HepG2 (cell line): ENCODE results near the gene FBXO10. TPM values are rescaled to one million over a fixed set of nuclear protein-coding genes. Genes with fewer than 3 reads are reported as not detected.

Experiments used
- ATAC-seq: fragments of 200-7000 bp; cut with Tn5 transposase; 3 replicates; pipeline ENCODE4 v1.9.1; 2020; ENCODE audit warnings: mild to moderate bottlenecking, moderate library complexity
- BruUV-seq: library from RNA; stranded (reverse); fragments of 400-500 nt; replicated peaks from 2 replicates; lab custom pipeline; 2021; lab: Mats Ljungman, UMichigan
- CTCF ChIA-PET: fragments of 300-600 bp; formaldehyde crosslinking; extraction: SDS; loops from one replicate; lab custom pipeline; 2021; ENCODE audit warnings: low total read pairs, inconsistent platforms, low intra/inter-chr PET ratio; lab: Yijun Ruan, JAX
- POLR2A ChIA-PET: fragments of 350-600 bp; sonication (Branson Sonifier 250); formaldehyde crosslinking; loops from one replicate; lab custom pipeline; 2020; ENCODE audit warnings: antibody characterized with exemption, inconsistent platforms; lab: Yijun Ruan, JAX
- DNase-seq: peaks from one replicate; pipeline ENCODE4 v3.0.0-alpha.2; 2015; ENCODE audit warnings: low spot score
- FAIRE-seq: peaks from 3 replicates; lab custom pipeline; 2011; peaks lifted over from hg19 to GRCh38; lab: Jason Lieb, UNC
- H2AFZ ChIP-seq: one replicate; pipeline ENCODE4 v1.6.1; 2011; ENCODE audit warnings: low read length, inconsistent platforms
- H3K27ac ChIP-seq: fragments of 300-600 bp; 3 replicates; pipeline ENCODE4 v1.8.0; 2011; ENCODE audit warnings: mixed run types, mild to moderate bottlenecking, mixed read lengths, low read length, inconsistent platforms; ENCODE audit not compliant: insufficient read depth; ENCODE audit errors: extremely low read length
- H3K27me3 ChIP-seq, 2 experiments: fragments of 200-600 bp in 1 of 2; 2 replicates in 1 of 2; 3 replicates in 1 of 2; pipeline versions ENCODE4 v1.6.0 to v1.8.0; 2011; ENCODE audit warnings: low read length in 2 of 2, mild to moderate bottlenecking in 2 of 2, moderate library complexity in 2 of 2, inconsistent platforms in 1 of 2; ENCODE audit not compliant: insufficient read depth in 2 of 2, control insufficient read depth in 1 of 2
- H3K36me3 ChIP-seq, 2 experiments: fragments of 200-600 bp in 1 of 2; replicated peaks in 1 of 2; 2 replicates in 1 of 2; 3 replicates in 1 of 2; pipeline versions ENCODE4 v1.5.1 to v1.8.0; 2011; ENCODE audit warnings: low read length in 2 of 2, inconsistent platforms in 1 of 2; ENCODE audit not compliant: insufficient read depth in 2 of 2, control insufficient read depth in 1 of 2
- H3K4me1 ChIP-seq: 2 replicates; pipeline ENCODE4 v1.5.1; 2012; ENCODE audit warnings: low read length, inconsistent platforms; ENCODE audit not compliant: insufficient read depth
- H3K4me2 ChIP-seq: 2 replicates; pipeline ENCODE4 v1.6.0; 2011; ENCODE audit warnings: low read depth, low read length, inconsistent platforms
- H3K4me3 ChIP-seq, 3 experiments: fragments of 200-600 bp in 1 of 3; sonication (generic), shearing (Covaris generic) in 1 of 3; replicated peaks in 1 of 3; 2 replicates each; pipeline ENCODE4 v1.5.1; 2011 to 2016; ENCODE audit warnings: low read length in 3 of 3, inconsistent platforms in 2 of 3, low read depth in 2 of 3, mild to moderate bottlenecking in 2 of 3, control low read depth in 1 of 3, mixed read lengths in 1 of 3; ENCODE audit not compliant: insufficient read depth in 1 of 3
- H3K79me2 ChIP-seq: one replicate; pipeline ENCODE4 v1.6.1; 2011; ENCODE audit warnings: low read length, inconsistent platforms; ENCODE audit not compliant: insufficient read depth
- H3K9ac ChIP-seq: 2 replicates; pipeline ENCODE4 v1.6.0; 2011; ENCODE audit warnings: mild to moderate bottlenecking, low read depth, low read length, inconsistent platforms; ENCODE audit not compliant: insufficient read depth
- H3K9me3 ChIP-seq: 2 replicates; pipeline ENCODE4 v1.5.1; 2012; ENCODE audit warnings: mild to moderate bottlenecking, low read length
- H4K20me1 ChIP-seq: 2 replicates; pipeline ENCODE4 v1.6.0; 2011; ENCODE audit warnings: inconsistent platforms, mild to moderate bottlenecking, low read length, moderate library complexity; ENCODE audit not compliant: insufficient read depth
- KDM5A ChIP-seq: fragments of 200-600 bp; sonication (generic); IDR thresholded peaks from 2 replicates; pipeline ENCODE4 v1.7.0; 2018; ENCODE audit warnings: antibody characterized with exemption, mild to moderate bottlenecking, low read length, borderline replicate concordance
- SMYD3 ChIP-seq: sonication (generic); formaldehyde crosslinking; IDR thresholded peaks from 2 replicates; pipeline ENCODE4 v1.8.1; 2023; ENCODE audit warnings: mild to moderate bottlenecking, missing genetic modification reagents
- WGBS: methylation state at CpG from one replicate; pipeline ENCODE4 v1.1.6; 2017; ENCODE audit warnings: low lambda C conversion rate; 5-methylcytosine and 5-hydroxymethylcytosine counted together
- in situ Hi-C: cut with HindIII; loops from 2 replicates; pipeline ENCODE4 v1.10.0; 2017; ENCODE audit warnings: low pct_unique_long_range_greater_than_20kb; ENCODE audit not compliant: extremely low pct_ligation_motif_present
- intact Hi-C: fragments of 100-400 bp; cut with micrococcal nuclease; formaldehyde crosslinking; loops from one replicate; pipeline ENCODE4 v1.10.0; 2022; ENCODE audit not compliant: unreplicated experiment
- polyA plus RNA-seq, 8 experiments: library from polyadenylated mRNA; depleted of rRNA in 3 of 8; stranded (reverse) in 7 of 8; unstranded in 1 of 8; fragments of >200 nt; fragmentation: Illumina TruSeq in 4 of 8; extraction: Trizol in 4 of 8; gene quantifications; 2 replicates each; pipeline versions ENCODE4 v1.2.1 to v1.2.3, GENCODE V29; 2011 to 2016; ENCODE audit warnings: low read depth in 4 of 8, missing spikeins in 1 of 8, mixed read lengths in 1 of 8; ENCODE audit not compliant: insufficient read depth in 1 of 8
- total RNA-seq, 5 experiments: library from RNA; depleted of rRNA; stranded (reverse); fragments of >200 nt; fragmentation: Illumina TruSeq; extraction: Trizol; gene quantifications; 2 replicates each; pipeline ENCODE4 v1.2.3, GENCODE V29; 2016; ENCODE audit warnings: low read depth in 1 of 5
- TF ChIP-seq, protein P1 (sequence below): sonication (generic); formaldehyde crosslinking; IDR thresholded peaks from 2 replicates; pipeline ENCODE4 v1.5.0; 2020; ENCODE audit warnings: missing genetic modification reagents
- TF ChIP-seq, protein P2 (sequence below): sonication (generic); formaldehyde crosslinking; conservative IDR thresholded peaks from 2 replicates; pipeline ENCODE4 v1.4.0; 2020; ENCODE audit warnings: mild to moderate bottlenecking, missing genetic modification reagents, moderate library complexity

Gene FBXO10
- total and polyA plus RNA-seq, 2 of the 13 experiments (the other 11 are each of a cell fraction or from before 2014, with no cell fraction given), result 3.1 to 5.1 TPM

DNA sequence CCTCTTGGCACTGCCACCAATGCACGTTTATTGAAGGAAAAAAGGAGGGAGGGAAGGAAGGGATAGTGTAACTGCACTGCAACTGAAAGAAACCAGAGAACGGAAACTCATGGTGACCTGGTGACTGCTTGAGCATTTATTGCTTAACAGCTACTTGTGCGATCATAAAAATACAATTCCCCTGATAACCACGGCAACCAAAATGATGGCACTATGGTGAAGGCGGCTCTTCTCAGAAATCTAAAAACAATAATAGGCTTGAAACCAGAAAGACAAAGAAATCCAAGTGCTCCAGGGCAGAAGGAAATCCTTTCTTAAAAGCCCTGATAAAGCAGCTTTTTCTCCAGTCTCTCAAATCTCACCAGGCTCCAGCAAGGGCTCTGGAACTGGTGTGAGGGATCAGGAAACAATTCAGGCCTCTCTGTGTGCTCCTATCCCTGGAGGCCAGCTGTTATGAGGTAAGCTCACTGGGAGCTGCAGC, 1.9 kb downstream of the FBXO10 start:
- no peak for ATAC-seq
- Histone ChIP-seq H4K20me1 (no peaks in the 10 kb centered on the region), H3K9me3 (no peaks in the 10 kb centered on the region), H3K4me1 (peaks cover 19% of the 10 kb centered on the region), H3K79me2 (no peaks in the 10 kb centered on the region), H3K36me3 (no peaks in the 10 kb centered on the region; a peak in 1 of 5 replicates), H3K9ac (no peak overlapping the region), H2AFZ (no peak overlapping the region), H3K27ac (no peak overlapping the region), H3K27me3 (no peaks in the 10 kb centered on the region), H3K4me3 (no peak overlapping the region), H3K4me2 (no peak overlapping the region)
- intact Hi-C loops, result no loop called here
- in situ Hi-C loops, result loop anchor here (10.0 kb wide), 1 partner anchor 59 kb away; no protein-coding TSS in a partner anchor
- CTCF ChIA-PET, result no interaction called here
- POLR2A ChIA-PET, result interaction anchor here (0.8 kb wide), 1 partner anchor 22 kb away, joined by 3 read pairs; no protein-coding TSS in a partner anchor
- FAIRE-seq, result no peak
- TF ChIP-seq, protein P1, sequence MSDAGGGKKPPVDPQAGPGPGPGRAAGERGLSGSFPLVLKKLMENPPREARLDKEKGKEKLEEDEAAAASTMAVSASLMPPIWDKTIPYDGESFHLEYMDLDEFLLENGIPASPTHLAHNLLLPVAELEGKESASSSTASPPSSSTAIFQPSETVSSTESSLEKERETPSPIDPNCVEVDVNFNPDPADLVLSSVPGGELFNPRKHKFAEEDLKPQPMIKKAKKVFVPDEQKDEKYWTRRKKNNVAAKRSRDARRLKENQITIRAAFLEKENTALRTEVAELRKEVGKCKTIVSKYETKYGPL (CRISPR knock-in tag), result no peak
- TF ChIP-seq KDM5A, result no peak
- TF ChIP-seq, protein P2, sequence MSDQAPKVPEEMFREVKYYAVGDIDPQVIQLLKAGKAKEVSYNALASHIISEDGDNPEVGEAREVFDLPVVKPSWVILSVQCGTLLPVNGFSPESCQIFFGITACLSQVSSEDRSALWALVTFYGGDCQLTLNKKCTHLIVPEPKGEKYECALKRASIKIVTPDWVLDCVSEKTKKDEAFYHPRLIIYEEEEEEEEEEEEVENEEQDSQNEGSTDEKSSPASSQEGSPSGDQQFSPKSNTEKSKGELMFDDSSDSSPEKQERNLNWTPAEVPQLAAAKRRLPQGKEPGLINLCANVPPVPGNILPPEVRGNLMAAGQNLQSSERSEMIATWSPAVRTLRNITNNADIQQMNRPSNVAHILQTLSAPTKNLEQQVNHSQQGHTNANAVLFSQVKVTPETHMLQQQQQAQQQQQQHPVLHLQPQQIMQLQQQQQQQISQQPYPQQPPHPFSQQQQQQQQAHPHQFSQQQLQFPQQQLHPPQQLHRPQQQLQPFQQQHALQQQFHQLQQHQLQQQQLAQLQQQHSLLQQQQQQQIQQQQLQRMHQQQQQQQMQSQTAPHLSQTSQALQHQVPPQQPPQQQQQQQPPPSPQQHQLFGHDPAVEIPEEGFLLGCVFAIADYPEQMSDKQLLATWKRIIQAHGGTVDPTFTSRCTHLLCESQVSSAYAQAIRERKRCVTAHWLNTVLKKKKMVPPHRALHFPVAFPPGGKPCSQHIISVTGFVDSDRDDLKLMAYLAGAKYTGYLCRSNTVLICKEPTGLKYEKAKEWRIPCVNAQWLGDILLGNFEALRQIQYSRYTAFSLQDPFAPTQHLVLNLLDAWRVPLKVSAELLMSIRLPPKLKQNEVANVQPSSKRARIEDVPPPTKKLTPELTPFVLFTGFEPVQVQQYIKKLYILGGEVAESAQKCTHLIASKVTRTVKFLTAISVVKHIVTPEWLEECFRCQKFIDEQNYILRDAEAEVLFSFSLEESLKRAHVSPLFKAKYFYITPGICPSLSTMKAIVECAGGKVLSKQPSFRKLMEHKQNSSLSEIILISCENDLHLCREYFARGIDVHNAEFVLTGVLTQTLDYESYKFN (CRISPR knock-in tag), result no peak
- TF ChIP-seq SMYD3 (CRISPR knock-in tag), result no peak
- BruUV-seq, result no TSS peak
- 93% methylated on average over 5 of the region's 5 CpGs for WGBS
- DNase-seq, result no peak
